Lower leg skin (tissue), 3 donors: ENCODE data around the gene PLXDC2.

ENCODE experiments used
- CTCF ChIP-seq, 3 donors: fragments of 450-650 bp; IDR thresholded peaks; one replicate each; pipeline ENCODE4 v1.5.1; 2016; ENCODE audit warnings: antibody characterized with exemption in 3 of 3, mild to moderate bottlenecking in 3 of 3, moderate library complexity in 2 of 3
- POLR2A ChIP-seq, 2 donors: fragments of 450-650 bp; IDR thresholded peaks; one replicate each; pipeline ENCODE4 v1.6.1; 2016 to 2017; ENCODE audit warnings: antibody characterized with exemption in 2 of 2, mild to moderate bottlenecking in 1 of 2, moderate library complexity in 1 of 2

GRCh38 chr10:19775296-19775695 is 40.9 kb upstream of the PLXDC2 start:
- TF ChIP-seq POLR2A (IDR thresholded peaks at IDR 0.05) (no peak), CTCF (IDR thresholded peaks at IDR 0.05) (no peak)
